Erythroblast (primary cell): ENCODE results near the gene TAC1.

Experiments used
- GATA1 ChIP-seq: IDR thresholded peaks from 2 replicates; pipeline ENCODE4 v1.6.1; 2011; ENCODE audit warnings: low read depth, mild to moderate bottlenecking, control low read depth, low read length, moderate library complexity
- POLR2A ChIP-seq: IDR thresholded peaks from 2 replicates; pipeline ENCODE4 v1.6.1; 2011; ENCODE audit warnings: mild to moderate bottlenecking, low read length

DNA sequence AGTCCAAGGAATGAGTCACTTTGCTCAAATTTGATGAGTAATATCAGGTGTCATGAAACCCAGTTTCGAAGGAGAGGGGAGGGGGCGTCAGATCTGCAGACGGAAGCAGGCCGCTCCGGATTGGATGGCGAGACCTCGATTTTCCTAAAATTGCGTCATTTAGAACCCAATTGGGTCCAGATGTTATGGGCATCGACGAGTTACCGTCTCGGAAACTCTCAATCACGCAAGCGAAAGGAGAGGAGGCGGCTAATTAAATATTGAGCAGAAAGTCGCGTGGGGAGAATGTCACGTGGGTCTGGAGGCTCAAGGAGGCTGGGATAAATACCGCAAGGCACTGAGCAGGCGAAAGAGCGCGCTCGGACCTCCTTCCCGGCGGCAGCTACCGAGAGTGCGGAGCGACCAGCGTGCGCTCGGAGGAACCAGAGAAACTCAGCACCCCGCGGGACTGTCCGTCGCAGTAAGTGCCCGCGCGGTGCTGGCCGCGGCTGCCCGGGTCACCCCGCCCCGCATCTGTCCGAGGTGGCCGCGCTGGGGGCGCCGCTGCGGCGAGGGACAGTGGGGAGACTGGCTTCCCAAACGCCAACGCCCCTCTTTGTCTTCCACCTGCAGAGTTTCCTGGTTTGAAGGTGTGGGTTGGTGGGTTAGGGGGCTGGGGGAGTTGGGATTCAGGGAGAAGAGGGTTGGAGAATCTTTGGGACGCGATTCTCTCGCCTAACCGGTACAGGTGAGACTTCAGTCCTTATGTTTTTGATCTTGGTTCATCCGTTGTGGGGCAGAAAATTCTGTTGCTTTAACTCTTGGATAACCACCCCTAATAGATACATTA lies at the start of gene TAC1:
- TF ChIP-seq POLR2A (no peak), GATA1 (no peak)
